Pulmonary artery endothelial cell (primary cell): ENCODE measurements around the gene CAPRIN1. TPM values are rescaled to one million over a fixed set of nuclear protein-coding genes. Genes with fewer than 3 reads are reported as not detected.
"Not testable (repeated sequence)": the region's sequence is repeated elsewhere in the genome, so short reads cannot be mapped to it uniquely, and the experiment has no call there.

Source experiments
- DNase-seq: peaks from one replicate; pipeline ENCODE4 v3.0.0-alpha.2; 2011; ENCODE audit warnings: low read depth, low spot score
- total RNA-seq: library from RNA; depleted of rRNA; stranded (reverse); fragments of >200 nt; gene quantifications from 2 replicates; pipeline ENCODE4 v1.2.3, GENCODE V29; 2014

CAPRIN1 gene
- total RNA-seq, 1 donor from 2014 or later, result 216 TPM

DNA sequence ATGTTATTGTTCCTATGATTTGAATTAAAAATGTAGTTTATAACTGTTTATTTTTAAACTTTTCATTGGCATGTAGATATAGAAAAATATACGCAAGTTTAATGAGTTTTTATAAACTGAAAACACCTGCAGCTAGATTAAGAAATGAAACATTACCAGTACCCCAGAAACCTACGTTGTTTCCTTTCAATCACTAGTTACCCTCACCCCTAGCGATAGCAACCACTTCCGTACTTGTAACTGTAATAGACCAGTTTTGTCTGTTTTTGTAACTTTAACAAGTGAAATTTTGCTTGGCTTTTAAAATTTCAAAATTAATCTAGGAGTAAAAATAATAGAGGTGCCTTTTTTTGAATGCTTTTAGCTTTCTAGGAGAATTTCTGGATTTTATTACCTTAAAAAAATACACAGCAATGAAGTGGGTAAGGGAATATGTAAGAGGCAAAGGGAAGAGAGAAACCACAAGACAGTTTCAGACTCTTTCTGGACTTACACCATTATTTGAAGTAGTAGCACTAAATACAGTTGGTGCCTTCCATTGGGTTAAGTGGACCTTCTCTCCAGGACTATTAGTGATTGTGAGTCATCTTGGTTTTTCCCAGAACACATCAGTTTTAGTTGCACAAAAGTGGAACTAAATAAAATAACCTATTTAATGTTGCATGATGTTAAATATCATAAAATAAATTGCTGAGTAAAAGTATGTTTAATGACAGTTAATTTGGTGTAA, 35.2 kb downstream of the CAPRIN1 start:
- DNase-seq, result no peak

DNA sequence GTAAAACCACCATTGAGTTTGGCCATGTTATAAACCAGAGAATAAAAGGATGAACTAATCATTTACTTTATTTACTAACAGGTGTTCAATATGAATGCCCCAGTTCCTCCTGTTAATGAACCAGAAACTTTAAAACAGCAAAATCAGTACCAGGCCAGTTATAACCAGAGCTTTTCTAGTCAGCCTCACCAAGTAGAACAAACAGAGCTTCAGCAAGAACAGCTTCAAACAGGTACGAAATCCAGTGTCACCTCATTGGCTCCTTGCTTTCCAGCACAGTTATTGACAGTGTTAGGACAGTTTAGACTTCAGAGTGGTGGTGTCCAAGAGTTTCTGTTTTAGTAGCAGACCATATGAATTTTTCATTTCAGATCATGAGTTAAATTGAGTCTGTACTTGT, 40.3 kb downstream of the CAPRIN1 start:
- DNase-seq, result no peak

- DNase-seq, result not testable (repeated sequence)
Observed at GRCh38 chr11:34094900-34095299, 43.4 kb downstream of the CAPRIN1 start.

DNA sequence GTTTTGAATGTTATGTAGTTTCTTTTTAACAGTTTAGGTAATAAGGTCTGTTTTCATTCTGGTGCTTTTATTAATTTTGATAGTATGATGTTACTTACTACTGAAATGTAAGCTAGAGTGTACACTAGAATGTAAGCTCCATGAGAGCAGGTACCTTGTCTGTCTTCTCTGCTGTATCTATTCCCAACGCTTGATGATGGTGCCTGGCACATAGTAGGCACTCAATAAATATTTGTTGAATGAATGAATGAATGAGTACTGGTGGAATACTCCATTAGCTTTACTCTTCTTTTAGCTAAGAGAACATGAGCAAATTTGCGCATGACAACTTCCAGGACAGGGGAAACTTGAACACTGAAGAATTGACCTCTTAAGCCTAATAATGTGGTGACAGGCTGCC, 47.3 kb downstream of the CAPRIN1 start:
- DNase-seq, result no peak

GRCh38 chr11:34104680-34105078, 53.1 kb downstream of the CAPRIN1 start:
- no peak for DNase-seq

DNA sequence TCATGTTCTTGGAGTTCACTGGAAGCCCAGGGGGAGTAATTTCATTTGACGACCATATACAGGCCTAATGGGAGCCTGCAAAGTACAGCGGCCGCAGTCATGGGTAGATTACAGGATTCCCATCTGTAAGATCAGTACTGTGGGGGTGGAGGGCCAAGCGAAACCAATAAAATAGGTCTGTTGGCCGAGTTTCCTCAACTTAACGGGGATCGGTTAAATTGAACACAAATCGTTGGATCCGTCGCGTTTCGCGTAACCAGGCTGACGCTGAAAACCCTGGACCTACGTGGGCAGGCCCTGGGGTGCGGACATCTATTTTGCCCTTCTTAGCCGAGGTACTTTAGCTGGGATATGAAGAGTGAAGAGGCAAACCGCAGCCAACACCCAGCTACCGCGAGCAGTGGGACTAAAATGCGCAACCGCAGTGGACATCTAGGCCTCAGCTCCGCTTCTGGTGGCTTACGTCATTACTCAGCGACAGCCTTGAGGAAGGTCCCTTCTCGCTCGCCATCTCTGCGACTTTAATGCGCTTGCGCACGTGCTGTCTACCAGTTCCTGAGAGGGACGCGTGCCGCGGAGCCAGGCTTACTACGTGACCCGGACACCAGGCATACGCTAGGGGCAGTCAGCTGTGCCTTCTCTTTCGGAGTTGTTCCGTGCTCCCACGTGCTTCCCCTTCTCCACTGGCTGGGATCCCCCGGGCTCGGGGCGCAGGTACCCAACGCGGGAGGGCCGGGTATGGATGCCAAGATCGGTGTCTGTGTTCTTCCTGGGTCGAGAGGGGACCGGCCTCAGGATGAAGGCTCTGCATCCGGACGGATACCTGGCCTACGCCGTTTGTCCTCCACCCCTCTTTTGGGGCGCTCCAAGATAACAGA, 53.8 kb downstream of the CAPRIN1 start, which contains the start of gene NAT10:
Gene NAT10, plus strand, starts transcription at position 551 of the 878 bp plus-strand sequence. CDS start 2,597 bp downstream, outside the sequence.
- peak; percentile 97 for DNase-seq

DNA sequence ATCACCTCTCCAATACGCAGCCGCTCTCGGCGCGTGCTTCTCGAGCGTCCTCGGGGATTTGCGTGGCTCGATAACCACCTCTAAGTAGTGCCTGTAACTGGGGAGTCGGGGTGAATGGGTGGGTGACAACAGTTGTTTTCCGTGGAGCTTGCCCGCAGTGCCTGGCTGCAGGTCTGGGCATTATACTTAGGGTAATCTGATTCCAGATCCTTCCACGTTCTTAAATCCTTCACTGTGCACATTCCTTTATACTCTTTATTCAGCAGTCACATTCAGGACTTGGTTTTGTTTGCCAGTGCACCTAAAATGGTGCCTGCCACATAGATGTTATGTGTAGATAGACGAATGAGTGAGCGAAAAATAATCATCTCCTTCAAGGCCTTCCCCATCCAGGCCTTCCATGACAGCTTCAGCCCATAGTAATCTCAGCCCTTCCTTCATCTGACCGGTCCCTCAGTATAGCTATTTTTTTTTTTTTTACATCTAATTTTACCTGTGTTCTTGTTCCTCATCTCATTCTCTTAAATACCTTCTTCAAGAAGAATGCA, 54.5 kb downstream of the CAPRIN1 start:
- DNase-seq, result no peak

GRCh38 chr11:34111722-34112270, 60.3 kb downstream of the CAPRIN1 start:
- DNase-seq, result no peak

GRCh38 chr11:34114014-34114413, 62.5 kb downstream of the CAPRIN1 start:
- no peak for DNase-seq

- no peak for DNase-seq
Observed at GRCh38 chr11:34114471-34114870, 62.9 kb downstream of the CAPRIN1 start.

DNA sequence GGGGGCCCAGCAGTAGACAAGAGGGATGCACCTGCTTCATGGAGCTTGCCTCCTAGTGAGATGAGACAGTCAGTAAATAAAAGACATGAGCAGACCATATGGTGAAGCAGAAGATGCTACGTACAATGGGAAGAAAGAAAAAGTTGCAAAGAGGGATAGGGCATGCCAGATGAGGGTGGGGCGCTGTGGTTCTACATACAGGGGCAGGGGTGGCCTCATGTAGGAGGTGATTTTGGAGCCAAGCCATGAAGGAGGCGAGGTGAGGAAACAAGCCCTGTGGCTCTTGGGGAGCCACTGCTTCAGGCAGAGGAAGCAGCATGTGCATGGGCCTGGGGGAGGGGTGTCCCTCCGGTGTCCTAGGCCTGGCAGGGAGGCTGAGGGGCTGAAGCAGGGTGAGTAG, 69.1 kb downstream of the CAPRIN1 start:
- no peak for DNase-seq

- DNase-seq, result no peak
Observed at GRCh38 chr11:34124885-34125668, 73.5 kb downstream of the CAPRIN1 start.

- DNase-seq, result no peak
Observed at GRCh38 chr11:34126959-34127848, 75.7 kb downstream of the CAPRIN1 start.

- DNase-seq, result no peak
Observed at GRCh38 chr11:34128824-34129223, 77.3 kb downstream of the CAPRIN1 start.

- no peak for DNase-seq
Observed at GRCh38 chr11:34132261-34132965, 80.9 kb downstream of the CAPRIN1 start.

GRCh38 chr11:34134765-34135164, 83.2 kb downstream of the CAPRIN1 start:
- no peak for DNase-seq

- no peak for DNase-seq
Observed at GRCh38 chr11:34135439-34135838, 83.9 kb downstream of the CAPRIN1 start.

GRCh38 chr11:34136420-34136819, 84.9 kb downstream of the CAPRIN1 start:
- no peak for DNase-seq

GRCh38 chr11:34139346-34139745, 87.8 kb downstream of the CAPRIN1 start:
- DNase-seq, result no peak
